ENCODE results near the gene TOMM40. TPM values are rescaled to one million over a fixed set of nuclear protein-coding genes. Genes with fewer than 3 reads are reported as not detected.
A peak's percentile ranks its signal among the peaks of the same experiment; 100 is the strongest.

TOMM40 gene
- total and polyA plus RNA-seq, 9 of the 15 experiments (the other 6 are each of a cell fraction or from before 2014, with no cell fraction given), result 0.89 to 290 (median 160) TPM

DNA sequence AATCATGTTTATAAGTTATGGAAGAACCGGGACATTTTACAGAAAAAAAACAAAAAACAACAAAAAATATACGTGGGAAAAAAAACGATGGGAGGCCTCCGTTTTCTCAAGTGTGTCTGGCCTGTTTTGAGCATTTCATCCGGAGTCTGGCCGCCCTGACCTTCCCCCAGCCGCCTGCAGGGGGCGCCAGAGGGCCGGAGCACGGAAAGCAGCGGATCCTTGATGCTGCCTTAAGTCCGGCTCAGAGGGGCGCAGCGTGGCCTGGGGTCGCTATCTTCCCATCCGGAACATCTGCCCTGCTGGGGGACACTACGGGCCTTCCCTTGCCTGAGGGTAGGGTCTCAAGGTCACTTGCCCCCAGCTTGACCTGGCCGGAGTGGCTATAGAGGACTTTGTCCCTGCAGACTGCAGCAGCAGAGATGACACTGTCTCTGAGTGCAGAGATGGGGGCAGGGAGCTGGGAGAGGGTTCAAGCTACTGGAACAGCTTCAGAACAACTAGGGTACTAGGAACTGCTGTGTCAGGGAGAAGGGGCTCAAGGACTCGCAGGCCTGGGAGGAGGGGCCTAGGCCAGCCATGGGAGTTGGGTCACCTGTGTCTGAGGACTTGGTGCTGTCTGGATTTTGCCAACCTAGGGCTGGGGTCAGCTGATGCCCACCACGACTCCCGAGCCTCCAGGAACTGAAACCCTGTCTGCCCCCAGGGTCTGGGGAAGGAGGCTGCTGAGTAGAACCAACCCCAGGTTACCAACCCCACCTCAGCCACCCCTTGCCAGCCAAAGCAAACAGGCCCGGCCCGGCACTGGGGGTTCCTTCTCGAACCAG, 12.8 kb downstream of the TOMM40 start (continued):
- no peak for TF ChIP-seq ZC3H8 (IDR thresholded peaks at IDR 0.05)
- TF ChIP-seq ZNF583 (CRISPR knock-in tag; IDR thresholded peaks at IDR 0.05), result no peak
- no peak for TF ChIP-seq SAFB (IDR thresholded peaks at IDR 0.05; ENCODE audit: borderline replicate concordance, low read depth, low read length)
- TF ChIP-seq KLF13 (tag; IDR thresholded peaks at IDR 0.05; ENCODE audit: borderline replicate concordance, low read depth), result 0 out of 2 replicates have a peak, but pooled peaks have one; percentile 19
- TF ChIP-seq CCNT2 (IDR thresholded peaks at IDR 0.05; ENCODE audit: borderline replicate concordance, extremely low read depth, insufficient read length, low read depth, low read length), result peak; percentile 13
- peak; percentile 67; the same call in 1 of the 2 replicates for TF ChIP-seq HNRNPUL1 (IDR thresholded peaks at IDR 0.05; ENCODE audit: low read length)
- no peak for TF ChIP-seq HMG20A (CRISPR knock-in tag; conservative IDR thresholded peaks at IDR 0.05)
- no peak; the same call in 1 of the 2 replicates for TF ChIP-seq HIVEP1 (CRISPR knock-in tag; IDR thresholded peaks at IDR 0.05)
- no peak for TF ChIP-seq SIX5 (IDR thresholded peaks at IDR 0.05; ENCODE audit: borderline replicate concordance in 1 of 2, insufficient read depth in 1 of 2, low read depth in 1 of 2, low read length in 2 of 2)
- no peak for TF ChIP-seq MLLT1 (IDR thresholded peaks at IDR 0.05)
- no peak for TF ChIP-seq HLTF (IDR thresholded peaks at IDR 0.05)
- no peak for TF ChIP-seq FOS (IDR thresholded peaks at IDR 0.05; ENCODE audit: extremely low read depth, insufficient read length)
- TF ChIP-seq, protein P1, sequence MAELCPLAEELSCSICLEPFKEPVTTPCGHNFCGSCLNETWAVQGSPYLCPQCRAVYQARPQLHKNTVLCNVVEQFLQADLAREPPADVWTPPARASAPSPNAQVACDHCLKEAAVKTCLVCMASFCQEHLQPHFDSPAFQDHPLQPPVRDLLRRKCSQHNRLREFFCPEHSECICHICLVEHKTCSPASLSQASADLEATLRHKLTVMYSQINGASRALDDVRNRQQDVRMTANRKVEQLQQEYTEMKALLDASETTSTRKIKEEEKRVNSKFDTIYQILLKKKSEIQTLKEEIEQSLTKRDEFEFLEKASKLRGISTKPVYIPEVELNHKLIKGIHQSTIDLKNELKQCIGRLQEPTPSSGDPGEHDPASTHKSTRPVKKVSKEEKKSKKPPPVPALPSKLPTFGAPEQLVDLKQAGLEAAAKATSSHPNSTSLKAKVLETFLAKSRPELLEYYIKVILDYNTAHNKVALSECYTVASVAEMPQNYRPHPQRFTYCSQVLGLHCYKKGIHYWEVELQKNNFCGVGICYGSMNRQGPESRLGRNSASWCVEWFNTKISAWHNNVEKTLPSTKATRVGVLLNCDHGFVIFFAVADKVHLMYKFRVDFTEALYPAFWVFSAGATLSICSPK (IDR thresholded peaks at IDR 0.05; ENCODE audit: borderline replicate concordance), result no peak
- TF ChIP-seq, protein P2, sequence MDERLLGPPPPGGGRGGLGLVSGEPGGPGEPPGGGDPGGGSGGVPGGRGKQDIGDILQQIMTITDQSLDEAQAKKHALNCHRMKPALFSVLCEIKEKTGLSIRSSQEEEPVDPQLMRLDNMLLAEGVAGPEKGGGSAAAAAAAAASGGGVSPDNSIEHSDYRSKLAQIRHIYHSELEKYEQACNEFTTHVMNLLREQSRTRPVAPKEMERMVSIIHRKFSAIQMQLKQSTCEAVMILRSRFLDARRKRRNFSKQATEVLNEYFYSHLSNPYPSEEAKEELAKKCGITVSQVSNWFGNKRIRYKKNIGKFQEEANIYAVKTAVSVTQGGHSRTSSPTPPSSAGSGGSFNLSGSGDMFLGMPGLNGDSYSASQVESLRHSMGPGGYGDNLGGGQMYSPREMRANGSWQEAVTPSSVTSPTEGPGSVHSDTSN (CRISPR knock-in tag; IDR thresholded peaks at IDR 0.05; ENCODE audit: low read depth), result no peak
- TF ChIP-seq, protein P2 (tag; conservative IDR thresholded peaks at IDR 0.05; ENCODE audit: low read depth), result no peak
- TF ChIP-seq XRCC5 (IDR thresholded peaks at IDR 0.05; ENCODE audit: low read depth, low read length), result peak; percentile 90
- TF ChIP-seq, protein P3, sequence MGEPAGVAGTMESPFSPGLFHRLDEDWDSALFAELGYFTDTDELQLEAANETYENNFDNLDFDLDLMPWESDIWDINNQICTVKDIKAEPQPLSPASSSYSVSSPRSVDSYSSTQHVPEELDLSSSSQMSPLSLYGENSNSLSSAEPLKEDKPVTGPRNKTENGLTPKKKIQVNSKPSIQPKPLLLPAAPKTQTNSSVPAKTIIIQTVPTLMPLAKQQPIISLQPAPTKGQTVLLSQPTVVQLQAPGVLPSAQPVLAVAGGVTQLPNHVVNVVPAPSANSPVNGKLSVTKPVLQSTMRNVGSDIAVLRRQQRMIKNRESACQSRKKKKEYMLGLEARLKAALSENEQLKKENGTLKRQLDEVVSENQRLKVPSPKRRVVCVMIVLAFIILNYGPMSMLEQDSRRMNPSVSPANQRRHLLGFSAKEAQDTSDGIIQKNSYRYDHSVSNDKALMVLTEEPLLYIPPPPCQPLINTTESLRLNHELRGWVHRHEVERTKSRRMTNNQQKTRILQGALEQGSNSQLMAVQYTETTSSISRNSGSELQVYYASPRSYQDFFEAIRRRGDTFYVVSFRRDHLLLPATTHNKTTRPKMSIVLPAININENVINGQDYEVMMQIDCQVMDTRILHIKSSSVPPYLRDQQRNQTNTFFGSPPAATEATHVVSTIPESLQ (CRISPR knock-in tag; IDR thresholded peaks at IDR 0.05), result no peak
- no peak; the same call in 1 of the 2 replicates for TF ChIP-seq EP400 (IDR thresholded peaks at IDR 0.05)
- TF ChIP-seq MAFK (IDR thresholded peaks at IDR 0.05; ENCODE audit: low read length), result no peak
- TF ChIP-seq NCOA1 (IDR thresholded peaks at IDR 0.05; ENCODE audit: low read depth), result no peak
- TF ChIP-seq RBM17 (IDR thresholded peaks at IDR 0.05; ENCODE audit: borderline replicate concordance, low read depth, low read length), result no peak

All from K562 (cell line).